Smooth muscle cell (in vitro differentiated cells): ENCODE measurements around the gene PCAT7. TPM values are rescaled to one million over a fixed set of nuclear protein-coding genes. Genes with fewer than 3 reads are reported as not detected.
"Not testable (repeated sequence)": the region's sequence is repeated elsewhere in the genome, so short reads cannot be mapped to it uniquely, and the experiment has no call there.

Experiments used
- DNase-seq: peaks from one replicate; lab custom pipeline; 2025; ENCODE audit not compliant: unreplicated experiment; lab: John Stamatoyannopoulos, UW
- H2AFZ ChIP-seq: fragments of 200-600 bp; sonication (generic); 2 replicates; pipeline ENCODE4 v1.6.0; 2016; ENCODE audit warnings: antibody characterized with exemption, low read depth, mild to moderate bottlenecking
- H3F3A ChIP-seq: fragments of 200-600 bp; sonication (generic); 2 replicates; pipeline ENCODE4 v1.6.0; 2017; ENCODE audit warnings: antibody characterized with exemption, low read depth
- H3K27ac ChIP-seq: fragments of 200-600 bp; sonication (generic); 2 replicates; pipeline ENCODE4 v1.5.1; 2016; ENCODE audit warnings: low read depth, mild to moderate bottlenecking
- H3K27me3 ChIP-seq: fragments of 200-600 bp; sonication (generic); 2 replicates; pipeline ENCODE4 v1.6.1; 2016; ENCODE audit warnings: low read depth, mild to moderate bottlenecking
- H3K36me3 ChIP-seq: fragments of 200-600 bp; sonication (generic); 2 replicates; pipeline ENCODE4 v1.5.1; 2016; ENCODE audit warnings: low read depth
- H3K4me1 ChIP-seq: fragments of 200-600 bp; sonication (generic); 2 replicates; pipeline ENCODE4 v1.5.1; 2016; ENCODE audit warnings: low read depth
- H3K4me2 ChIP-seq: fragments of 200-600 bp; sonication (generic); 2 replicates; pipeline ENCODE4 v1.6.0; 2016; ENCODE audit warnings: mild to moderate bottlenecking
- H3K4me3 ChIP-seq: fragments of 200-600 bp; sonication (generic); 2 replicates; pipeline ENCODE4 v1.5.1; 2016; ENCODE audit warnings: mild to moderate bottlenecking
- H3K79me2 ChIP-seq: fragments of 200-600 bp; sonication (generic); 2 replicates; pipeline ENCODE4 v1.6.0; 2016; ENCODE audit warnings: low read depth, mild to moderate bottlenecking
- H3K9ac ChIP-seq: fragments of 200-600 bp; sonication (generic); 2 replicates; pipeline ENCODE4 v1.6.0; 2016; ENCODE audit warnings: low read depth
- H3K9me3 ChIP-seq: fragments of 200-600 bp; sonication (generic); replicated peaks from 2 replicates; pipeline ENCODE4 v1.5.1; 2016; ENCODE audit warnings: low read depth
- H4K20me1 ChIP-seq: fragments of 200-600 bp; sonication (generic); 2 replicates; pipeline ENCODE4 v1.6.0; 2016; ENCODE audit warnings: low read depth
- CTCF ChIP-seq: fragments of 200-600 bp; sonication (generic); IDR thresholded peaks from 2 replicates; pipeline ENCODE4 v1.5.1; 2017; ENCODE audit warnings: borderline replicate concordance, mild to moderate bottlenecking, antibody characterized with exemption; ENCODE audit not compliant: insufficient read depth, poor library complexity, severe bottlenecking
- WGBS: methylation state at CpG from one replicate; pipeline ENCODE4 v1.1.7; 2016; ENCODE audit warnings: low lambda C conversion rate; 5-methylcytosine and 5-hydroxymethylcytosine counted together
- polyA plus RNA-seq: library from polyadenylated mRNA; unstranded; fragments of >200 nt; fragmentation: Nextera tagmentation; extraction: Ambion mirVana; gene quantifications from 2 replicates; pipeline ENCODE4 v1.2.1, GENCODE V29; 2016
- total RNA-seq: library from RNA; depleted of rRNA; stranded (reverse); fragments of >200 nt; gene quantifications from 2 replicates; pipeline ENCODE4 v1.2.3, GENCODE V29; 2014

The PCAT7 gene
- total and polyA plus RNA-seq, 2 experiments from 2014 or later: 8.2 to 8.7 TPM

GRCh38 chr9:94591876-94592275 lies 37.0 kb downstream of the PCAT7 start:
- Histone ChIP-seq H3K36me3 (no peaks in the 10 kb centered on the region), H3K9ac (no peak overlapping the region), H3K27ac (no peak overlapping the region), H3K27me3 (no peaks in the 10 kb centered on the region), H3K79me2 (no peaks in the 10 kb centered on the region), H2AFZ (no peak overlapping the region), H3K9me3 (no peaks in the 10 kb centered on the region), H4K20me1 (no peaks in the 10 kb centered on the region), H3F3A (no peaks in the 10 kb centered on the region), H3K4me3 (no peak overlapping the region), H3K4me2 (no peak overlapping the region), H3K4me1 (no peaks in the 10 kb centered on the region)
- no peak for TF ChIP-seq CTCF
- 61% methylated on average over 8 of the region's 8 CpGs for WGBS
- DNase-seq: no peak

DNA sequence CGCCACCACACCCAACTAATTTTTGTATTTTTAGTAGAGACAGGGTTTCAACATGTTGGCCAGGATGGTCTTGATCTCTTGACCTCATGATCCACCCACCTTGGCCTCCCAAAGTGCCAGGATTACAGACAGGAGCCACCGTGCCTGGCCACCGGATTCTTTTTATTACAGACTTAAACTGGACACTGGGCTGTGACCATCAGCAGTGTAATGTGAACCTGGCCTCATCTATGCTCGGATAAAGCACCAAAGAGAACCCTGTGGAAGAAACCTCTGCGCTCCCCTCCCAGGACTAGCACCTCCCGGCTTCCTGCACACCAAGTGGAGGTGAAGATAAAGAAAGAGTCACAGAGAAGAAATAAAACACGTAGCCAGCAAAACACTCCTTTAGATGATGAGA lies 37.8 kb downstream of the PCAT7 start:
- H2AFZ ChIP-seq, H3K4me3 ChIP-seq, H3K27ac ChIP-seq, H3F3A ChIP-seq, H3K79me2 ChIP-seq, H4K20me1 ChIP-seq, H3K36me3 ChIP-seq, H3K9me3 ChIP-seq, H3K27me3 ChIP-seq, H3K4me2 ChIP-seq, H3K4me1 ChIP-seq, H3K9ac ChIP-seq, DNase-seq: not testable (repeated sequence)
- 79% methylated on average over 7 of the region's 7 CpGs for WGBS

- no peak within 1 kb of the TSS for H3K4me2 ChIP-seq
- no peaks in the 10 kb centered on the region for H3K36me3 ChIP-seq
- H3K4me1 ChIP-seq: no peaks in the 10 kb centered on the region
- H3K4me3 ChIP-seq: no peak within 1 kb of the TSS
- no peak within 1 kb of the TSS for H3K9ac ChIP-seq
- H4K20me1 ChIP-seq: no peaks in the 10 kb centered on the region
- no peak for DNase-seq
- no peak within 1 kb of the TSS for H2AFZ ChIP-seq
- H3K9me3 ChIP-seq: no peaks in the 10 kb centered on the region
- no peaks in the 10 kb centered on the region for H3K27me3 ChIP-seq
- H3F3A ChIP-seq: no peaks in the 10 kb centered on the region
- H3K27ac ChIP-seq: no peak within 1 kb of the TSS
- no peak for TF ChIP-seq CTCF
- no peaks in the 10 kb centered on the region for H3K79me2 ChIP-seq
- WGBS: 76% methylated on average over 21 of the region's 21 CpGs
Observed at GRCh38 chr9:94593459-94594345, 38.8 kb downstream of the PCAT7 start, which contains the start of gene FBP2. TSS of gene FBP2 (minus strand) at chr9:94593824. CDS start at chr9:94593726, 98 bp downstream.

DNA sequence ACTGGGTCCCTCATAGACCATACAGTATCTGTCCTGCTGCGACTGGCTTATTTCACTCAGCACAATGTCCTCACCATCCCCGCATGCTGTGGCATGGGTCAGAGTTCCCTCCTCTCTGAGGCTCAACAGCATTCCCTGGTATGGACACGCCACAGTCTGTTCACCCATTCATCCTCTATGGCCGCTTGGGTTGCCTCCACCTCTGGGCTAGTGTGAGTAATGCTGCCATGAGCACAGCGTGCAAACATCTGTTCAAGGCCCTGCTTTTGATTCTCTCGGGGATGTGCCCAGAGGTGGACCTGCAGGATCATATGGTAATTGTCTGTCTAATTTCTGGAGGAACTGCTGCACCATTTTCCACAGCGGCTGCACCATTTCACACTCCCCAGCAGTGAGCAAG lies 44.2 kb downstream of the PCAT7 start:
- no peaks in the 10 kb centered on the region for H3F3A ChIP-seq
- no peaks in the 10 kb centered on the region for H3K27me3 ChIP-seq
- no peak overlapping the region for H3K4me3 ChIP-seq
- TF ChIP-seq CTCF: no peak
- no peaks in the 10 kb centered on the region for H3K9me3 ChIP-seq
- H3K4me2 ChIP-seq: no peak overlapping the region
- H3K4me1 ChIP-seq: no peaks in the 10 kb centered on the region
- WGBS: 79% methylated on average over 7 of the region's 7 CpGs
- no peak overlapping the region for H3K9ac ChIP-seq
- no peaks in the 10 kb centered on the region for H3K36me3 ChIP-seq
- H3K27ac ChIP-seq: no peak overlapping the region
- H2AFZ ChIP-seq: no peak overlapping the region
- no peaks in the 10 kb centered on the region for H3K79me2 ChIP-seq
- DNase-seq: no peak
- no peaks in the 10 kb centered on the region for H4K20me1 ChIP-seq
